ENCODE measurements around the gene SIT1.

The SIT1 gene

DNA sequence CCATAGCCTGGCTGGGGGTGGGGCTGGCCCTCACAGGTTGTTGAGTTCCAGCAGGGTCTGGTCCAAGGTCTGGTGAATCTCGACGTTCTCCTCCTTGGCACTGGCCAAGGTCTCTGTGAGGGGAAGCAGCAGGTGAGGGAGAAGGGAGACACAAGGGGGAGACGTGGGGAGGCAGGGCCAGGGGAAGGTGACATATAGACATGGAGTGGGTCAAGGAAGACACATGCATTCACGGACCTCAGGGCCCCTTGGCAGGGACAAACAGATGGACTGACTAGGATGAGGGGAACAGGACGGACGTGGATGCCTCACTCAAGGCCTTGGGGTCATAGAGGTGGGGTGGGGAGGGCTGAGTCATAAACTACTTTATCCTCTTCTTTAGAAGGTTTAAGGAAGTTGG is 31.3 kb upstream of the SIT1 start:
- Histone ChIP-seq H3K9me3 (ENCODE audit: control insufficient read depth in 1 of 2, low read length in 2 of 2) (no peaks in the 10 kb centered on the region), H3K4me1 (ENCODE audit: control insufficient read depth in 1 of 2, insufficient read depth in 2 of 2, low read length in 2 of 2) (peaks cover 0 to 33% of the 10 kb centered on the region in 2 donors), H3K27me3 (ENCODE audit: low read depth, low read length) (no peaks in the 10 kb centered on the region), H3K27ac (ENCODE audit: low read length) (peak overlapping the region; percentile 61), H3K4me3 (ENCODE audit: low read depth in 1 of 2, low read length in 2 of 2) (no peak overlapping the region), H3K36me3 (ENCODE audit: control insufficient read depth in 1 of 2, insufficient read depth in 2 of 2, low read length in 2 of 2) (peaks cover 26 to 43% of the 10 kb centered on the region in 2 donors)

DNA sequence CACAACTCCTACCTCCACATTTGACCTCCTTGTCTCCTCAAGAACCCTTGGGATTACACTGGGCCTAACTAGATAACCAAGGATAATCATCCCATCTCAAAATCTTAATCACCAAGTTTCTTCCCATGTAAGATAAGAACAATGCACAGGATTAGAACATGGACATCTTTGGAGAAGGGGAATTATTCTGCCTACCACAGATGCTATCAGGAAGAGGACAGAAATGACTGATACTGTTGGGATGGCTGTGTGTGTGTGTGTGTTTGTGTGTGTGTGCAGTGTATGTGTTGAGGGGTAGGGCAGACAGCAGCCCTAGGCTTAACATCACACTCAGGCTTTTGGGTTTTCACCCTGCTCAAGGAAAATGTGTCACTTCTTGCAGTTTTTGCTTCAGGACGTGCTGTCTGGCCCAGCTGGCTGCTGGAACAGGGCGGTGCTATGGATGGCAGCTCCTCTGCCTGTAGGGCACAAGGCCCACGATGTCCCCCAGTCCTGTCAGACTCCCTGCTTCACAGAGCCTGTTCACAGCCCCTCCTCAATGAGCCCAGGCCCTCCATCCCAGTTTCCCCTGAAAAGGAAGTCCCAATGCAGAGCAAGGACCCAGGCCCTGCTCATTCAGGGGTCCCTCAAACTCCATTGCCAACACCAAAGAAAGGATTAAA is 30.7 kb upstream of the SIT1 start:
- no peak overlapping the region for H3K4me3 ChIP-seq (ENCODE audit: low read depth in 1 of 2, low read length in 2 of 2)
- peaks cover 0 to 30% of the 10 kb centered on the region in 2 donors for H3K4me1 ChIP-seq (ENCODE audit: control insufficient read depth in 1 of 2, insufficient read depth in 2 of 2, low read length in 2 of 2)
- H3K9me3 ChIP-seq (ENCODE audit: control insufficient read depth in 1 of 2, low read length in 2 of 2) = no peaks in the 10 kb centered on the region
- peak overlapping the region; percentile 61 for H3K27ac ChIP-seq (ENCODE audit: low read length)
- H3K27me3 ChIP-seq (ENCODE audit: low read depth, low read length) = peaks cover under 1% of the 10 kb centered on the region
- H3K36me3 ChIP-seq (ENCODE audit: control insufficient read depth in 1 of 2, insufficient read depth in 2 of 2, low read length in 2 of 2) = peaks cover 26 to 37% of the 10 kb centered on the region in 2 donors

DNA sequence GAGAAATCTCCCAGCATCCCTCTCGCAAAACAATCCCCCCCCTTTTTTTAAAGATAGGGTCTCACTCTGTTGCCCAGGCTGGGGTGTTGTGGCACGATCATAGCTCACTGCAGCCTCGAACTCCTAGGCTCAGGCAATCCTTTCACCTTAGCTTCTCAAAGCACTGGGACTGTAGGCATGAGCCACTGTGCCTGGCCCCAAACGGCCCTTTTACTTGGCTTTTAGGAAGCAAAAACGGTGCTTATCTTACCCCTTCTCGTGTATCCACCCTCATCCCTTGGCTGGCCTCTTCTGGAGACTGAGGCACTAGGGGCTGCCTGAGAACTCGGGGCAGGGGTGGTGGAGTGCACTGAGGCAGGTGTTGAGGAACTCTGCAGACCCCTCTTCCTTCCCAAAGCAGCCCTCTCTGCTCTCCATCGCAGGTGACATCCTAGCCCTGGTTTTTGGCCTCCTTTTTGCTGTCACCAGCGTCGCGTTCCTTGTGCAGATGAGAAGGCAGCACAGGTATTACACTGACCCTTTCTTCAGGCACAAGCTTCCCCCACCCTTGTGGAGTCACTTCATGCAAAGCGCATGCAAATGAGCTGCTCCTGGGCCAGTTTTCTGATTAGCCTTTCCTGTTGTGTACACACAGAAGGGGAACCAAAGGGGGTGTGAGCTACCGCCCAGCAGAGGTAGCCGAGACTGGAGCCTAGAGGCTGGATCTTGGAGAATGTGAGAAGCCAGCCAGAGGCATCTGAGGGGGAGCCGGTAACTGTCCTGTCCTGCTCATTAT is 29.8 kb upstream of the SIT1 start:
- Histone ChIP-seq H3K9me3 (ENCODE audit: control insufficient read depth in 1 of 2, low read length in 2 of 2) (no peaks in the 10 kb centered on the region), H3K36me3 (ENCODE audit: control insufficient read depth in 1 of 2, insufficient read depth in 2 of 2, low read length in 2 of 2) (peaks cover 26 to 31% of the 10 kb centered on the region in 2 donors), H3K27me3 (ENCODE audit: low read depth, low read length) (peaks cover 4% of the 10 kb centered on the region), H3K27ac (ENCODE audit: low read length) (peak overlapping the region; percentile 51), H3K4me3 (ENCODE audit: low read depth in 1 of 2, low read length in 2 of 2) (no peak overlapping the region), H3K4me1 (ENCODE audit: control insufficient read depth in 1 of 2, insufficient read depth in 2 of 2, low read length in 2 of 2) (peaks cover 0 to 36% of the 10 kb centered on the region in 2 donors)

GRCh38 chr9:35679766-35680330 is 29.1 kb upstream of the SIT1 start:
- Histone ChIP-seq H3K4me1 (ENCODE audit: control insufficient read depth in 1 of 2, insufficient read depth in 2 of 2, low read length in 2 of 2) (peaks cover 0 to 31% of the 10 kb centered on the region in 2 donors), H3K36me3 (ENCODE audit: control insufficient read depth in 1 of 2, insufficient read depth in 2 of 2, low read length in 2 of 2) (peaks cover 23 to 24% of the 10 kb centered on the region in 2 donors), H3K9me3 (ENCODE audit: control insufficient read depth in 1 of 2, low read length in 2 of 2) (no peaks in the 10 kb centered on the region), H3K27me3 (ENCODE audit: low read depth, low read length) (peaks cover 4% of the 10 kb centered on the region), H3K27ac (ENCODE audit: low read length) (peak overlapping the region; percentile 51), H3K4me3 (ENCODE audit: low read depth in 1 of 2, low read length in 2 of 2) (no peak overlapping the region)

- Histone ChIP-seq H3K4me3 (ENCODE audit: low read depth in 1 of 2, low read length in 2 of 2) (no peak overlapping the region), H3K27me3 (ENCODE audit: low read depth, low read length) (peaks cover 4% of the 10 kb centered on the region), H3K27ac (ENCODE audit: low read length) (no peak overlapping the region), H3K4me1 (ENCODE audit: control insufficient read depth in 1 of 2, insufficient read depth in 2 of 2, low read length in 2 of 2) (peaks cover 0 to 25% of the 10 kb centered on the region in 2 donors), H3K36me3 (ENCODE audit: control insufficient read depth in 1 of 2, insufficient read depth in 2 of 2, low read length in 2 of 2) (peaks cover 17 to 19% of the 10 kb centered on the region in 2 donors), H3K9me3 (ENCODE audit: control insufficient read depth in 1 of 2, low read length in 2 of 2) (no peaks in the 10 kb centered on the region)
These were observed 28.4 kb upstream of the SIT1 start for GRCh38 chr9:35679091-35679490.

DNA sequence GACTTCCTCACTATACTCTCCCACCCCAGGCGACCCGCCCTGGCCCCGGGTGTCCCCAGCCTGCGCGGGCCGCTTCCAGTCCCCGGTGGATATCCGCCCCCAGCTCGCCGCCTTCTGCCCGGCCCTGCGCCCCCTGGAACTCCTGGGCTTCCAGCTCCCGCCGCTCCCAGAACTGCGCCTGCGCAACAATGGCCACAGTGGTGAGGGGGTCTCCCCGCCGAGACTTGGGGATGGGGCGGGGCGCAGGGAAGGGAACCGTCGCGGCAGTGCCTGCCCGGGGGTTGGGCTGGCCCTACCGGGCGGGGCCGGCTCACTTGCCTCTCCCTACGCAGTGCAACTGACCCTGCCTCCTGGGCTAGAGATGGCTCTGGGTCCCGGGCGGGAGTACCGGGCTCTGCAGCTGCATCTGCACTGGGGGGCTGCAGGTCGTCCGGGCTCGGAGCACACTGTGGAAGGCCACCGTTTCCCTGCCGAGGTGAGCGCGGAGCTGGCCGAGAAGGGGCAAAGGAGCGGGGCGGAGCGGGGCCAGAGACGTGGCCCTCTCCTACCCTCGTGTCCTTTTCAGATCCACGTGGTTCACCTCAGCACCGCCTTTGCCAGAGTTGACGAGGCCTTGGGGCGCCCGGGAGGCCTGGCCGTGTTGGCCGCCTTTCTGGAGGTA is 25.1 kb upstream of the SIT1 start:
- Histone ChIP-seq H3K27me3 (ENCODE audit: low read depth, low read length) (peaks cover 4% of the 10 kb centered on the region), H3K4me3 (ENCODE audit: low read depth in 1 of 2, low read length in 2 of 2) (peak overlapping the region; percentile 17 to 68), H3K36me3 (ENCODE audit: control insufficient read depth in 1 of 2, insufficient read depth in 2 of 2, low read length in 2 of 2) (no peaks in the 10 kb centered on the region), H3K27ac (ENCODE audit: low read length) (no peak overlapping the region), H3K9me3 (ENCODE audit: control insufficient read depth in 1 of 2, low read length in 2 of 2) (no peaks in the 10 kb centered on the region), H3K4me1 (ENCODE audit: control insufficient read depth in 1 of 2, insufficient read depth in 2 of 2, low read length in 2 of 2) (peaks cover 0 to 15% of the 10 kb centered on the region in 2 donors)

DNA sequence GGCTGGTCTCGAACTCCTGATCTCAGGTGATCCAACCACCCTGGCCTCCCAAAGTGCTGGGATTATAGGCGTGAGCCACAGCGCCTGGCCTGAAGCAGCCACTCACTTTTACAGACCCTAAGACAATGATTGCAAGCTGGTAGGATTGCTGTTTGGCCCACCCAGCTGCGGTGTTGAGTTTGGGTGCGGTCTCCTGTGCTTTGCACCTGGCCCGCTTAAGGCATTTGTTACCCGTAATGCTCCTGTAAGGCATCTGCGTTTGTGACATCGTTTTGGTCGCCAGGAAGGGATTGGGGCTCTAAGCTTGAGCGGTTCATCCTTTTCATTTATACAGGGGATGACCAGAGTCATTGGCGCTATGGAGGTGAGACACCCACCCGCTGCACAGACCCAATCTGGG is 24.5 kb upstream of the SIT1 start:
- no peak overlapping the region for H3K27ac ChIP-seq (ENCODE audit: low read length)
- no peaks in the 10 kb centered on the region for H3K36me3 ChIP-seq (ENCODE audit: control insufficient read depth in 1 of 2, insufficient read depth in 2 of 2, low read length in 2 of 2)
- H3K9me3 ChIP-seq (ENCODE audit: control insufficient read depth in 1 of 2, low read length in 2 of 2) = no peaks in the 10 kb centered on the region
- H3K4me3 ChIP-seq (ENCODE audit: low read depth in 1 of 2, low read length in 2 of 2) = peak overlapping the region; percentile 17 to 68
- H3K4me1 ChIP-seq (ENCODE audit: control insufficient read depth in 1 of 2, insufficient read depth in 2 of 2, low read length in 2 of 2) = peaks cover 0 to 15% of the 10 kb centered on the region in 2 donors
- H3K27me3 ChIP-seq (ENCODE audit: low read depth, low read length) = peaks cover 4% of the 10 kb centered on the region

DNA sequence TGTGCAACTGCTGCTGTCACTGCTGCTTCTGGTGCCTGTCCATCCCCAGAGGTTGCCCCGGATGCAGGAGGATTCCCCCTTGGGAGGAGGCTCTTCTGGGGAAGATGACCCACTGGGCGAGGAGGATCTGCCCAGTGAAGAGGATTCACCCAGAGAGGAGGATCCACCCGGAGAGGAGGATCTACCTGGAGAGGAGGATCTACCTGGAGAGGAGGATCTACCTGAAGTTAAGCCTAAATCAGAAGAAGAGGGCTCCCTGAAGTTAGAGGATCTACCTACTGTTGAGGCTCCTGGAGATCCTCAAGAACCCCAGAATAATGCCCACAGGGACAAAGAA is 23.3 kb upstream of the SIT1 start:
- peaks cover 4% of the 10 kb centered on the region for H3K27me3 ChIP-seq (ENCODE audit: low read depth, low read length)
- H3K4me1 ChIP-seq (ENCODE audit: control insufficient read depth in 1 of 2, insufficient read depth in 2 of 2, low read length in 2 of 2) = peaks cover 0 to 15% of the 10 kb centered on the region in 2 donors
- peak overlapping the region; percentile 56 for H3K27ac ChIP-seq (ENCODE audit: low read length)
- H3K36me3 ChIP-seq (ENCODE audit: control insufficient read depth in 1 of 2, insufficient read depth in 2 of 2, low read length in 2 of 2) = no peaks in the 10 kb centered on the region
- H3K9me3 ChIP-seq (ENCODE audit: control insufficient read depth in 1 of 2, low read length in 2 of 2) = no peaks in the 10 kb centered on the region
- H3K4me3 ChIP-seq (ENCODE audit: low read depth in 1 of 2, low read length in 2 of 2) = peak overlapping the region in 1 of 2 donors; percentile 37

- no peaks in the 10 kb centered on the region for H3K9me3 ChIP-seq (ENCODE audit: control insufficient read depth in 1 of 2, low read length in 2 of 2)
- peak within 1 kb of the TSS in 1 of 2 donors; percentile 37 for H3K4me3 ChIP-seq (ENCODE audit: low read depth in 1 of 2, low read length in 2 of 2)
- H3K36me3 ChIP-seq (ENCODE audit: control insufficient read depth in 1 of 2, insufficient read depth in 2 of 2, low read length in 2 of 2) = no peaks in the 10 kb centered on the region
- H3K27me3 ChIP-seq (ENCODE audit: low read depth, low read length) = peaks cover 4% of the 10 kb centered on the region
- peak within 1 kb of the TSS; percentile 56 for H3K27ac ChIP-seq (ENCODE audit: low read length)
- peaks cover 0 to 15% of the 10 kb centered on the region in 2 donors for H3K4me1 ChIP-seq (ENCODE audit: control insufficient read depth in 1 of 2, insufficient read depth in 2 of 2, low read length in 2 of 2)
These were observed 22.6 kb upstream of the SIT1 start, which contains the start of gene CA9 for GRCh38 chr9:35673132-35674024. CA9 (plus strand) TSS chr9:35673928; CDS start chr9:35673960, 32 bp downstream.

- Histone ChIP-seq H3K4me1 (ENCODE audit: control insufficient read depth in 1 of 2, insufficient read depth in 2 of 2, low read length in 2 of 2) (peaks cover 1 to 11% of the 10 kb centered on the region in 2 donors), H3K36me3 (ENCODE audit: control insufficient read depth in 1 of 2, insufficient read depth in 2 of 2, low read length in 2 of 2) (no peaks in the 10 kb centered on the region), H3K27ac (ENCODE audit: low read length) (peak overlapping the region; percentile 48), H3K4me3 (ENCODE audit: low read depth in 1 of 2, low read length in 2 of 2) (peak overlapping the region in 1 of 2 donors; percentile 7), H3K27me3 (ENCODE audit: low read depth, low read length) (no peaks in the 10 kb centered on the region), H3K9me3 (ENCODE audit: control insufficient read depth in 1 of 2, low read length in 2 of 2) (no peaks in the 10 kb centered on the region)
These were observed 18.8 kb upstream of the SIT1 start for GRCh38 chr9:35669331-35670145.

Measured in muscle layer of duodenum (tissue), 2 donors.